H9 (cell line): ENCODE data around the gene MGAT2. TPM values are rescaled to one million over a fixed set of nuclear protein-coding genes. Genes with fewer than 3 reads are reported as not detected.
"Not testable (repeated sequence)": the region's sequence is repeated elsewhere in the genome, so short reads cannot be mapped to it uniquely, and the experiment has no call there.

Source experiments
- DNase-seq: peaks from one replicate; pipeline ENCODE4 v3.0.0-alpha.2; 2017
- H2AFZ ChIP-seq: one replicate; pipeline ENCODE4 v1.6.1; 2013; ENCODE audit warnings: mild to moderate bottlenecking, low read length, control low read depth, moderate library complexity
- H2AK5ac ChIP-seq: 2 replicates; pipeline ENCODE4 v1.6.1; 2013; ENCODE audit warnings: low read length, control low read depth, mixed read lengths; ENCODE audit not compliant: insufficient read length
- H2BK120ac ChIP-seq: one replicate; pipeline ENCODE4 v1.6.1; 2013; ENCODE audit warnings: low read depth, mild to moderate bottlenecking, low read length, control low read depth, inconsistent platforms; ENCODE audit not compliant: poor library complexity, severe bottlenecking
- H2BK12ac ChIP-seq: 2 replicates; pipeline ENCODE4 v1.6.1; 2013; ENCODE audit warnings: low read length, control low read depth, mixed read lengths, low read depth; ENCODE audit not compliant: insufficient read length
- H2BK15ac ChIP-seq: 2 replicates; pipeline ENCODE4 v1.6.1; 2013; ENCODE audit warnings: low read depth, low read length, control low read depth
- H2BK20ac ChIP-seq: one replicate; pipeline ENCODE4 v1.6.1; 2013; ENCODE audit warnings: low read depth, mild to moderate bottlenecking, low read length, control low read depth, inconsistent platforms; ENCODE audit not compliant: poor library complexity, severe bottlenecking
- H2BK5ac ChIP-seq: 2 replicates; pipeline ENCODE4 v1.6.1; 2013; ENCODE audit warnings: low read length, control low read depth, mixed read lengths; ENCODE audit not compliant: insufficient read length
- H3K14ac ChIP-seq: 2 replicates; pipeline ENCODE4 v1.6.1; 2013; ENCODE audit warnings: low read length, control low read depth; ENCODE audit not compliant: insufficient read depth
- H3K18ac ChIP-seq: 2 replicates; pipeline ENCODE4 v1.6.1; 2013; ENCODE audit warnings: low read depth, mild to moderate bottlenecking, mixed read lengths, low read length, control low read depth; ENCODE audit not compliant: insufficient read length
- H3K23ac ChIP-seq: 2 replicates; pipeline ENCODE4 v1.6.1; 2013; ENCODE audit warnings: low read length, control low read depth, mixed read lengths, low read depth; ENCODE audit not compliant: insufficient read length
- H3K23me2 ChIP-seq: 2 replicates; pipeline ENCODE4 v1.6.1; 2013; ENCODE audit warnings: low read depth, mild to moderate bottlenecking, mixed read lengths, low read length, control low read depth; ENCODE audit not compliant: insufficient read length, poor library complexity, severe bottlenecking
- H3K27ac ChIP-seq: 2 replicates; pipeline ENCODE4 v1.5.1; 2013; ENCODE audit warnings: low read length, control low read depth, mixed read lengths, low read depth; ENCODE audit not compliant: insufficient read length
- H3K27me3 ChIP-seq: 2 replicates; pipeline ENCODE4 v1.6.1; 2013; ENCODE audit warnings: low read length, control low read depth, inconsistent platforms; ENCODE audit not compliant: insufficient read depth
- H3K4ac ChIP-seq: 2 replicates; pipeline ENCODE4 v1.6.1; 2013; ENCODE audit warnings: low read depth, mild to moderate bottlenecking, control low read depth, inconsistent platforms, low read length, moderate library complexity
- H3K4me1 ChIP-seq: 2 replicates; pipeline ENCODE4 v1.6.1; 2013; ENCODE audit warnings: low read length, control low read depth, inconsistent platforms; ENCODE audit not compliant: insufficient read depth
- H3K4me2 ChIP-seq: 2 replicates; pipeline ENCODE4 v1.6.1; 2013; ENCODE audit warnings: low read length, control low read depth, mixed read lengths; ENCODE audit not compliant: insufficient read length, insufficient read depth
- H3K56ac ChIP-seq: 2 replicates; pipeline ENCODE4 v1.6.1; 2013; ENCODE audit warnings: low read depth, mild to moderate bottlenecking, mixed read lengths, low read length, control low read depth; ENCODE audit not compliant: insufficient read length
- H3K79me1 ChIP-seq: 2 replicates; pipeline ENCODE4 v1.6.1; 2013; ENCODE audit warnings: low read depth, mild to moderate bottlenecking, moderate library complexity, low read length, control low read depth, inconsistent platforms; ENCODE audit not compliant: insufficient read depth, poor library complexity, severe bottlenecking
- H3K79me2 ChIP-seq: 2 replicates; pipeline ENCODE4 v1.6.1; 2013; ENCODE audit warnings: low read length, control low read depth, inconsistent platforms; ENCODE audit not compliant: insufficient read depth
- H3K9ac ChIP-seq: 2 replicates; pipeline ENCODE4 v1.6.1; 2013; ENCODE audit warnings: low read length, control low read depth, mixed read lengths; ENCODE audit not compliant: insufficient read length; ENCODE audit errors: extremely low read depth
- H3K9me3 ChIP-seq: one replicate; pipeline ENCODE4 v1.6.1; 2013; ENCODE audit warnings: low read depth, low read length, inconsistent platforms; ENCODE audit not compliant: control insufficient read depth
- H3T11ph ChIP-seq: one replicate; pipeline ENCODE4 v1.6.1; 2013; ENCODE audit warnings: mild to moderate bottlenecking, low read length, control low read depth, inconsistent platforms
- H4K20me1 ChIP-seq: one replicate; pipeline ENCODE4 v1.6.1; 2013; ENCODE audit not compliant: control insufficient read depth, insufficient read length, insufficient read depth
- H4K5ac ChIP-seq: 2 replicates; pipeline ENCODE4 v1.6.1; 2013; ENCODE audit warnings: low read depth, mild to moderate bottlenecking, mixed read lengths, low read length, control low read depth; ENCODE audit not compliant: insufficient read length
- H4K8ac ChIP-seq: replicated peaks from 2 replicates; pipeline ENCODE4 v1.6.1; 2013; ENCODE audit warnings: low read length, control low read depth, mixed read lengths, low read depth; ENCODE audit not compliant: insufficient read length
- H4K91ac ChIP-seq: 2 replicates; pipeline ENCODE4 v1.6.1; 2013; ENCODE audit warnings: low read depth, mild to moderate bottlenecking, moderate library complexity, mixed read lengths, low read length, control low read depth; ENCODE audit not compliant: insufficient read length
- H3K27ac Mint-ChIP-seq, 3 experiments: 2 replicates in 2 of 3; 3 replicates in 1 of 3; pipeline ENCODE4 v1.8.0; 2020 to 2021; ENCODE audit warnings: mixed read lengths in 3 of 3, mild to moderate bottlenecking in 1 of 3, moderate library complexity in 1 of 3
- H3K27me3 Mint-ChIP-seq: 2 replicates; pipeline ENCODE4 v1.8.0; 2021; ENCODE audit warnings: low read depth, mild to moderate bottlenecking, moderate library complexity, mixed read lengths
- H3K36me3 Mint-ChIP-seq, 3 experiments: 2 replicates in 2 of 3; 3 replicates in 1 of 3; pipeline ENCODE4 v1.8.0; 2020 to 2021; ENCODE audit warnings: low read depth in 3 of 3, mixed read lengths in 3 of 3; ENCODE audit not compliant: insufficient read depth in 1 of 3
- H3K4me1 Mint-ChIP-seq, 2 experiments: 2 replicates each; pipeline ENCODE4 v1.8.0; 2020; ENCODE audit warnings: mixed read lengths in 2 of 2
- H3K4me3 Mint-ChIP-seq, 2 experiments: 2 replicates in 1 of 2; 3 replicates in 1 of 2; pipeline ENCODE4 v1.8.0; 2020 to 2021; ENCODE audit warnings: mild to moderate bottlenecking in 2 of 2, mixed read lengths in 2 of 2, moderate library complexity in 1 of 2
- H3K9me3 Mint-ChIP-seq, 2 experiments: 2 replicates in 1 of 2; 3 replicates in 1 of 2; pipeline ENCODE4 v1.8.0; 2020; ENCODE audit warnings: mild to moderate bottlenecking in 2 of 2, mixed read lengths in 2 of 2, moderate library complexity in 1 of 2
- WGBS: extraction: QIAGEN DNeasy Blood & Tissue Kit; methylation state at CpG from one replicate; pipeline ENCODE4 v1.1.7; 2013; ENCODE audit warnings: missing lambda C conversion rate, low lambda C conversion rate, mixed read lengths; ENCODE audit not compliant: insufficient read length; ENCODE audit errors: extremely low coverage; 5-methylcytosine and 5-hydroxymethylcytosine counted together
- total RNA-seq: library from RNA; stranded (reverse); gene quantifications from 2 replicates; pipeline ENCODE4 v1.2.1, GENCODE V29; 2021
- TF ChIP-seq, protein P1 (sequence below): fragments of 200-600 bp; sonication (generic); conservative IDR thresholded peaks from 3 replicates; pipeline ENCODE4 v1.8.0; 2021; ENCODE audit warnings: antibody characterized with exemption, mild to moderate bottlenecking

MGAT2 gene
- total RNA-seq, 1 experiment from 2014 or later, result 24.5 TPM

DNA sequence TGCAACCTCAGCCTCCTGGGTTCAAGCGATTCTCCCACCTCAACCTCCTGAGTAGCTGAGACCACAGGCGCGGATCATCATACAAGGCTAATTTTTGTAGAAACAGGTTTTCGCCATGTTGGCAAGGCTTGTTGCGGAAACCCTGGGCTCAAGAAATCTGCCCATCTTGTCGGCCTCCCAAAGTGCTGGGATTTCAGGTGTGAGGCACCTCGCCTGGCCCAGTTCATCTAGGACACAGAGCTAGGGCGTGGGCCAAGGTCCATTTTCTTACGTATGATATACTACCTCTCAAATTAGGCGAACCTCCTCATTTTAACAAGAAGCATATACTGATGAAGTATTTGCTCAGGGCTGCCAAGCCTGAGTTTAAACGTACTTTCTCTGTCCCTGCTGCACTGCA is 36.5 kb upstream of the MGAT2 start:
- no peak overlapping the region for H2BK120ac ChIP-seq
- no peak overlapping the region for H3T11ph ChIP-seq
- no peaks in the 10 kb centered on the region for H3K9me3 Mint-ChIP-seq
- H2BK20ac ChIP-seq, result no peak overlapping the region
- H4K91ac ChIP-seq, result no peak overlapping the region
- peak overlapping the region; percentile 61 for H3K4me2 ChIP-seq
- H3K27me3 Mint-ChIP-seq, result peaks cover 3% of the 10 kb centered on the region; the same call in 1 of the 2 replicates
- peak overlapping the region; percentile 91 to 100 (median 96); a peak in 5 of 7 replicates for H3K27ac Mint-ChIP-seq
- no peak for DNase-seq
- H3K56ac ChIP-seq, result peak overlapping the region; percentile 58
- peak overlapping the region; percentile 79 for H4K5ac ChIP-seq
- H2AK5ac ChIP-seq, result peak overlapping the region; percentile 60
- TF ChIP-seq, protein P1, sequence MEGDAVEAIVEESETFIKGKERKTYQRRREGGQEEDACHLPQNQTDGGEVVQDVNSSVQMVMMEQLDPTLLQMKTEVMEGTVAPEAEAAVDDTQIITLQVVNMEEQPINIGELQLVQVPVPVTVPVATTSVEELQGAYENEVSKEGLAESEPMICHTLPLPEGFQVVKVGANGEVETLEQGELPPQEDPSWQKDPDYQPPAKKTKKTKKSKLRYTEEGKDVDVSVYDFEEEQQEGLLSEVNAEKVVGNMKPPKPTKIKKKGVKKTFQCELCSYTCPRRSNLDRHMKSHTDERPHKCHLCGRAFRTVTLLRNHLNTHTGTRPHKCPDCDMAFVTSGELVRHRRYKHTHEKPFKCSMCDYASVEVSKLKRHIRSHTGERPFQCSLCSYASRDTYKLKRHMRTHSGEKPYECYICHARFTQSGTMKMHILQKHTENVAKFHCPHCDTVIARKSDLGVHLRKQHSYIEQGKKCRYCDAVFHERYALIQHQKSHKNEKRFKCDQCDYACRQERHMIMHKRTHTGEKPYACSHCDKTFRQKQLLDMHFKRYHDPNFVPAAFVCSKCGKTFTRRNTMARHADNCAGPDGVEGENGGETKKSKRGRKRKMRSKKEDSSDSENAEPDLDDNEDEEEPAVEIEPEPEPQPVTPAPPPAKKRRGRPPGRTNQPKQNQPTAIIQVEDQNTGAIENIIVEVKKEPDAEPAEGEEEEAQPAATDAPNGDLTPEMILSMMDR, result no peak
- H3K4me3 Mint-ChIP-seq, result peak overlapping the region; percentile 89 to 95
- H3K18ac ChIP-seq, result no peak overlapping the region
- H3K4me1 ChIP-seq, result peaks cover 5% of the 10 kb centered on the region; the same call in 1 of the 2 replicates
- WGBS, result no CpG with 5 or more reads among the region's 11 CpGs
- peak overlapping the region; percentile 60 for H2BK5ac ChIP-seq
- peaks cover 11% of the 10 kb centered on the region for H3K23me2 ChIP-seq
- H3K27me3 ChIP-seq, result no peaks in the 10 kb centered on the region
- H3K79me2 ChIP-seq, result peaks cover 24% of the 10 kb centered on the region
- peak overlapping the region; percentile 80 for H3K9ac ChIP-seq
- no peak overlapping the region for H3K4ac ChIP-seq
- H3K27ac ChIP-seq, result no peak overlapping the region
- H2BK12ac ChIP-seq, result no peak overlapping the region
- no peak overlapping the region for H2AFZ ChIP-seq
- no peaks in the 10 kb centered on the region for H4K20me1 ChIP-seq
- H3K4me1 Mint-ChIP-seq, result peaks cover 29 to 35% of the 10 kb centered on the region in 2 experiments
- no peaks in the 10 kb centered on the region for H3K9me3 ChIP-seq
- H2BK15ac ChIP-seq, result no peak overlapping the region
- H3K14ac ChIP-seq, result no peak overlapping the region; the same call in 1 of the 2 replicates
- peaks cover 44 to 48% (median 44%) of the 10 kb centered on the region in 3 experiments for H3K36me3 Mint-ChIP-seq
- H3K23ac ChIP-seq, result peak overlapping the region; percentile 33
- peaks cover 9% of the 10 kb centered on the region for H3K79me1 ChIP-seq
- H4K8ac ChIP-seq, result peak overlapping the region; percentile 50

DNA sequence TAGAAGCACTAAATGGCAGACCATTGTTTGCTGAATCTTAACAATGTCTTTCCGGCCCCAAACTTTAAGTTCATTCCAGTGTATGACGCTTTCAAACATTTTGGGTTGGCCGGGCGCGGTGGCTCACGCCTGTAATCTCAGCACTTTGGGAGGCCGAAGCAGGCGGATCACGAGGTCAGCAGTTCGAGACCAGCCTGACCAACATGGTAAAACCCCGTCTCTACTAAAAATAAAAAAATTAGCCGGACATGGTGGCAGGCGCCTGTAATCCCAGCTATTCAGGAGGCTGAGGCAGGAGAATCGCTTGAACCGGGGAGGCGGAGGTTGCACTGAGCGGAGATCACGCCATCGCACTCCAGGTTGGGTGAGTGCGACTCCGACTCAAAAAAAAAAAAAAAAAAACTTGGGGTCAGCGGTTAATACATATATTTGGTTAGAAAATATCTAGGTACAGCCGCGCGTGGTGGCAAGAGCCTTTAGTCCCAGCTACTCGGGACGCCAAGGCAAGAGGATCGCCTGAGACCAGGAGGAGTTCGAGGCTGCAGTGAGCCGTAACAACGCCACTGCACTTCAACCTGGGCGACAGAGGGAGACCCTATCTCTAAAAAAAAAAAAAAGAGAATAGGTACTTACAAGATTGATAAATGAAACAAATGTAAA is 35.5 kb upstream of the MGAT2 start:
- not testable (repeated sequence) for H3K18ac ChIP-seq, H3K4ac ChIP-seq, H2AFZ ChIP-seq, H4K20me1 ChIP-seq, H3K79me1 ChIP-seq, H3K27me3 ChIP-seq, H2BK15ac ChIP-seq, H2AK5ac ChIP-seq, H3K23ac ChIP-seq, H3K9me3 ChIP-seq, H4K5ac ChIP-seq, H2BK12ac ChIP-seq, H3K14ac ChIP-seq, H4K8ac ChIP-seq, H4K91ac ChIP-seq, H3K4me1 ChIP-seq, H3T11ph ChIP-seq, H3K27me3 Mint-ChIP-seq, H2BK20ac ChIP-seq, DNase-seq, H2BK120ac ChIP-seq, H3K9me3 Mint-ChIP-seq
- H3K27ac Mint-ChIP-seq, result peak overlapping the region; percentile 96 to 100 (median 99)
- peaks cover 11% of the 10 kb centered on the region for H3K23me2 ChIP-seq
- H3K4me1 Mint-ChIP-seq, result peaks cover 29 to 35% of the 10 kb centered on the region in 2 experiments
- H3K79me2 ChIP-seq, result peaks cover 24% of the 10 kb centered on the region
- H2BK5ac ChIP-seq, result peak overlapping the region; percentile 58
- H3K4me2 ChIP-seq, result peak overlapping the region; percentile 61
- H3K4me3 Mint-ChIP-seq, result peak overlapping the region; percentile 89 to 95
- H3K9ac ChIP-seq, result peak overlapping the region; percentile 100
- peak overlapping the region; percentile 94 for H3K56ac ChIP-seq
- H3K36me3 Mint-ChIP-seq, result peaks cover 44 to 48% (median 44%) of the 10 kb centered on the region in 3 experiments
- H3K27ac ChIP-seq, result peak overlapping the region; percentile 41
- no CpG with 5 or more reads among the region's 32 CpGs for WGBS
